ENCODE measurements around the gene UBTD1.
A peak's percentile ranks its signal among the peaks of the same experiment; 100 is the strongest.

- TF ChIP-seq POLR2A (IDR thresholded peaks at IDR 0.05) = peak in 1 of 2 donors; percentile 18
- TF ChIP-seq CTCF (IDR thresholded peaks at IDR 0.05) = no peak
Measured at GRCh38 chr10:97499561-97500296, 1.0 kb downstream of the UBTD1 start.
